OCI-LY7 (cell line): Measurements from ENCODE around the gene DST. TPM values are rescaled to one million over a fixed set of nuclear protein-coding genes. Genes with fewer than 3 reads are reported as not detected.

Experiments
- BruUV-seq: library from RNA; stranded (reverse); fragments of 400-500 nt; replicated peaks from 2 replicates; lab custom pipeline; 2021; lab: Mats Ljungman, UMichigan
- CTCF ChIA-PET: fragments of 300-600 bp; sonication (Branson Sonifier 250); formaldehyde crosslinking; loops from one replicate; lab custom pipeline; 2022; ENCODE audit warnings: antibody characterized with exemption; ENCODE audit not compliant: unreplicated experiment; lab: Charles Lee
- POLR2A ChIA-PET: fragments of 300-600 bp; sonication (Branson Sonifier 250); formaldehyde crosslinking; loops from one replicate; lab custom pipeline; 2022; ENCODE audit warnings: antibody characterized with exemption; lab: Charles Lee
- DNase-seq: peaks from one replicate; pipeline ENCODE4 v3.0.0-alpha.2; 2015; ENCODE audit warnings: low spot score
- H2AFZ ChIP-seq: fragments of 200-600 bp; sonication (generic), shearing (Covaris generic); 2 replicates; pipeline ENCODE4 v1.6.1; 2014; ENCODE audit warnings: mild to moderate bottlenecking, antibody characterized with exemption, low read length, moderate library complexity
- H3K27ac ChIP-seq: fragments of 200-600 bp; sonication (generic); 2 replicates; pipeline ENCODE4 v1.5.1; 2014; ENCODE audit warnings: mixed run types, low read depth, mild to moderate bottlenecking, moderate library complexity, low read length, inconsistent platforms; ENCODE audit not compliant: poor library complexity, severe bottlenecking
- H3K36me3 ChIP-seq: fragments of 200-600 bp; sonication (generic); 2 replicates; pipeline ENCODE4 v1.6.1; 2014; ENCODE audit warnings: mild to moderate bottlenecking, antibody characterized with exemption, low read length, moderate library complexity, mixed read lengths; ENCODE audit not compliant: insufficient read depth
- H3K4me1 ChIP-seq: fragments of 200-600 bp; sonication (generic); 2 replicates; pipeline ENCODE4 v1.5.1; 2014; ENCODE audit warnings: mild to moderate bottlenecking, low read length; ENCODE audit not compliant: insufficient read depth, poor library complexity, severe bottlenecking
- H3K4me2 ChIP-seq: fragments of 200-600 bp; sonication (generic); 2 replicates; pipeline ENCODE4 v1.6.1; 2014; ENCODE audit warnings: mild to moderate bottlenecking, low read length
- H3K4me3 ChIP-seq: fragments of 200-600 bp; sonication (generic); 2 replicates; pipeline ENCODE4 v1.5.1; 2014; ENCODE audit warnings: mild to moderate bottlenecking, low read depth, low read length; ENCODE audit not compliant: poor library complexity, severe bottlenecking
- H3K79me2 ChIP-seq: fragments of 200-600 bp; sonication (generic); 2 replicates; pipeline ENCODE4 v1.6.1; 2016; ENCODE audit warnings: low read depth, mild to moderate bottlenecking, low read length, moderate library complexity, mixed read lengths; ENCODE audit not compliant: insufficient read depth
- H3K9me2 ChIP-seq: fragments of 200-600 bp; sonication (generic); 2 replicates; pipeline ENCODE4 v1.6.1; 2016; ENCODE audit warnings: mild to moderate bottlenecking, low read length, mixed read lengths; ENCODE audit not compliant: insufficient read depth
- H3K9me3 ChIP-seq: fragments of 200-600 bp; sonication (generic); 2 replicates; pipeline ENCODE4 v1.6.1; 2014; ENCODE audit warnings: mild to moderate bottlenecking, mixed run types, low read length, mixed read lengths
- H4K20me1 ChIP-seq: fragments of 200-600 bp; sonication (generic); 2 replicates; pipeline ENCODE4 v1.6.1; 2014; ENCODE audit warnings: mild to moderate bottlenecking, antibody characterized with exemption, low read length, moderate library complexity, mixed read lengths; ENCODE audit not compliant: insufficient read depth
- CTCF ChIP-seq: fragments of 200-600 bp; sonication (generic); conservative IDR thresholded peaks from 2 replicates; pipeline ENCODE4 v1.5.1; 2014; ENCODE audit warnings: mild to moderate bottlenecking, antibody characterized with exemption, low read length, moderate library complexity, mixed read lengths
- EZH2phosphoT487 ChIP-seq: fragments of 200-600 bp; sonication (generic); IDR thresholded peaks from 2 replicates; pipeline ENCODE4 v1.6.1; 2018; ENCODE audit warnings: low read depth, borderline replicate concordance, mild to moderate bottlenecking, mixed run types, antibody characterized with exemption, low read length, moderate library complexity, mixed read lengths
- intact Hi-C: fragments of 100-400 bp; cut with micrococcal nuclease; formaldehyde crosslinking; loops from one replicate; pipeline ENCODE4 v1.10.0; 2022; ENCODE audit not compliant: unreplicated experiment
- total RNA-seq, 2 experiments: library from RNA; depleted of rRNA in 1 of 2; stranded (reverse); fragments of >200 nt in 1 of 2; shearing (Covaris generic) in 1 of 2; gene quantifications; 2 replicates each; pipeline ENCODE4 v1.2.3, GENCODE V29; 2014 to 2022

Gene DST
- total RNA-seq, 2 experiments from 2014 or later = 8.4 to 19.4 TPM

GRCh38 chr6:56650191-56650590 lies 7.5 kb upstream of the DST start:
- POLR2A ChIA-PET = interaction anchor here (0.5 to 1.1 kb wide), 4 partner anchors 251 to 1440 kb away, joined by 3 to 6 read pairs (median 4); no protein-coding TSS in a partner anchor
- intact Hi-C loops = no loop called here

GRCh38 chr6:56649782-56650181 lies 7.1 kb upstream of the DST start:
- no peak overlapping the region for H3K4me3 ChIP-seq
- H3K9me2 ChIP-seq = no peaks in the 10 kb centered on the region
- H3K27ac ChIP-seq = no peak overlapping the region
- TF ChIP-seq EZH2phosphoT487 = no peak
- TF ChIP-seq CTCF = no peak
- H2AFZ ChIP-seq = no peak overlapping the region
- H3K4me2 ChIP-seq = no peak overlapping the region
- H3K4me1 ChIP-seq = no peaks in the 10 kb centered on the region
- DNase-seq = no peak
- no peaks in the 10 kb centered on the region for H3K9me3 ChIP-seq
- ChIA-PET POLR2A (interaction anchor here (0.5 to 1.1 kb wide), 3 partner anchors 251 to 1440 kb away, joined by 3 to 6 read pairs (median 3); no protein-coding TSS in a partner anchor), CTCF (no interaction called here)
- H3K79me2 ChIP-seq = no peaks in the 10 kb centered on the region
- H4K20me1 ChIP-seq = no peaks in the 10 kb centered on the region
- intact Hi-C loops = no loop called here
- H3K36me3 ChIP-seq = no peaks in the 10 kb centered on the region
- BruUV-seq = no TSS peak

More at GRCh38 chr6:56650191-56650590, 7.5 kb upstream of the DST start:
- CTCF ChIA-PET = no interaction called here
- Histone ChIP-seq H4K20me1 (no peaks in the 10 kb centered on the region), H3K27ac (no peak overlapping the region), H3K4me2 (no peak overlapping the region), H3K4me3 (no peak overlapping the region), H2AFZ (no peak overlapping the region), H3K9me3 (no peaks in the 10 kb centered on the region), H3K79me2 (no peaks in the 10 kb centered on the region), H3K4me1 (no peaks in the 10 kb centered on the region), H3K36me3 (no peaks in the 10 kb centered on the region), H3K9me2 (no peaks in the 10 kb centered on the region)
- no TSS peak for BruUV-seq
- TF ChIP-seq CTCF (no peak), EZH2phosphoT487 (no peak)
- DNase-seq = no peak

GRCh38 chr6:56649053-56649769 lies 6.5 kb upstream of the DST start:
- BruUV-seq = no TSS peak
- Histone ChIP-seq H3K4me3 (no peak overlapping the region), H3K9me3 (no peaks in the 10 kb centered on the region), H2AFZ (no peak overlapping the region), H3K27ac (no peak overlapping the region), H3K36me3 (no peaks in the 10 kb centered on the region), H3K4me1 (no peaks in the 10 kb centered on the region), H4K20me1 (no peaks in the 10 kb centered on the region), H3K79me2 (no peaks in the 10 kb centered on the region), H3K4me2 (no peak overlapping the region), H3K9me2 (no peaks in the 10 kb centered on the region)
- TF ChIP-seq EZH2phosphoT487 (no peak), CTCF (no peak)
- intact Hi-C loops = no loop called here
- ChIA-PET POLR2A (interaction anchor here (0.5 to 1.1 kb wide), 3 partner anchors 250 to 1441 kb away, joined by 3 to 6 read pairs (median 3); no protein-coding TSS in a partner anchor), CTCF (no interaction called here)
- no peak for DNase-seq
